ENCODE data around the gene CYTH1. TPM values are rescaled to one million over a fixed set of nuclear protein-coding genes. Genes with fewer than 3 reads are reported as not detected.
A peak's percentile ranks its signal among the peaks of the same experiment; 100 is the strongest.

Gene CYTH1
- total RNA-seq, 4 donors from 2014 or later, result 6.2 to 56.1 (median 44.3) TPM

- Histone ChIP-seq H3K27me3 (no peaks in the 10 kb centered on the region), H3K4me1 (no peaks in the 10 kb centered on the region), H3K36me3 (no peaks in the 10 kb centered on the region), H3K4me3 (no peak overlapping the region), H3K27ac (peak overlapping the region; percentile 10 to 35), H3K9me3 (no peaks in the 10 kb centered on the region)
- TF ChIP-seq POLR2A (IDR thresholded peaks at IDR 0.05) (no peak), CTCF (IDR thresholded peaks at IDR 0.05) (no peak)
- intact Hi-C loops (cut with DNase I; ENCODE audit: low total_unique reads), result no loop called here
- DNase-seq, result no peak
Measured at GRCh38 chr17:78774453-78774852, 7.6 kb downstream of the CYTH1 start.

- no peak for DNase-seq
- Histone ChIP-seq H3K4me1 (no peaks in the 10 kb centered on the region), H3K27ac (peak overlapping the region in 1 of 2 donors; percentile 32), H3K4me3 (no peak overlapping the region), H3K9me3 (no peaks in the 10 kb centered on the region), H3K36me3 (no peaks in the 10 kb centered on the region), H3K27me3 (no peaks in the 10 kb centered on the region)
- no peak for TF ChIP-seq CTCF (IDR thresholded peaks at IDR 0.05)
- no peak for TF ChIP-seq POLR2A (IDR thresholded peaks at IDR 0.05)
- intact Hi-C loops (cut with DNase I; ENCODE audit: low total_unique reads), result no loop called here
Measured at GRCh38 chr17:78771758-78772382, 10.2 kb downstream of the CYTH1 start.

- Histone ChIP-seq H3K4me1 (no peaks in the 10 kb centered on the region), H3K27me3 (no peaks in the 10 kb centered on the region), H3K27ac (no peak overlapping the region), H3K4me3 (no peak overlapping the region), H3K36me3 (no peaks in the 10 kb centered on the region), H3K9me3 (no peaks in the 10 kb centered on the region)
- intact Hi-C loops (cut with DNase I; ENCODE audit: low total_unique reads), result no loop called here
- DNase-seq, result no peak
- no peak for TF ChIP-seq CTCF (IDR thresholded peaks at IDR 0.05)
- no peak for TF ChIP-seq POLR2A (IDR thresholded peaks at IDR 0.05)
Measured at GRCh38 chr17:78769196-78769773, 12.8 kb downstream of the CYTH1 start.

- TF ChIP-seq CTCF (IDR thresholded peaks at IDR 0.05) (no peak), POLR2A (IDR thresholded peaks at IDR 0.05) (no peak)
- H3K4me1 ChIP-seq, result no peaks in the 10 kb centered on the region
- intact Hi-C loops (cut with DNase I; ENCODE audit: low total_unique reads), result no loop called here
- H3K27ac ChIP-seq, result no peak overlapping the region
- no peaks in the 10 kb centered on the region for H3K9me3 ChIP-seq
- H3K4me3 ChIP-seq, result no peak overlapping the region
- H3K27me3 ChIP-seq, result no peaks in the 10 kb centered on the region
- no peaks in the 10 kb centered on the region for H3K36me3 ChIP-seq
- no peak for DNase-seq
Measured at GRCh38 chr17:78767806-78768205, 14.3 kb downstream of the CYTH1 start.

- Histone ChIP-seq H3K9me3 (no peaks in the 10 kb centered on the region), H3K4me1 (no peaks in the 10 kb centered on the region), H3K27ac (no peak overlapping the region), H3K4me3 (no peak overlapping the region), H3K36me3 (no peaks in the 10 kb centered on the region), H3K27me3 (no peaks in the 10 kb centered on the region)
- intact Hi-C loops (cut with DNase I; ENCODE audit: low total_unique reads), result no loop called here
- TF ChIP-seq POLR2A (IDR thresholded peaks at IDR 0.05) (no peak), CTCF (IDR thresholded peaks at IDR 0.05) (no peak)
- DNase-seq, result no peak
Measured at GRCh38 chr17:78766743-78767294, 15.3 kb downstream of the CYTH1 start.
